ENCODE measurements around the gene TMEM38A. TPM values are rescaled to one million over a fixed set of nuclear protein-coding genes. Genes with fewer than 3 reads are reported as not detected.

Gene TMEM38A
- total RNA-seq, 1 donor from 2014 or later = 3.7 TPM

DNA sequence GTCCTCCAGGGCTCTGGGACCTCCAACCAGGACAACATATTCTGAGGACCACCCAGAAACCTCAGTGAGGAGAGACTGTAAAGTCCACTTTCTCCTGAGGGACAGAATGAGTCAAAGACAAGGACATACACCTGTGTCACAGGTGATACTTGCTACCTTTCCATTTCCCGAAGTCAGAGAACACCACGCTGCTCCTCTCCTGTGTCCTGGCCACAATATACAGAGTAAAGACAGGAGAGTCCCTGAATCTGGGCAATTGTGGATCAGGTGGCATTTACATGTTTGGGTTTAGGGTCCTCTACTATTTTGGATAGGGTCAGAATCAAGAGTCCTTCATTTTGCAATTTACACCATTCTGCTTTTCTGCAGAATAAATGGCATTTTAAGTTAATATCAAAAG is 37.9 kb upstream of the TMEM38A start:
- Mint-ChIP-seq H3K27me3 (ENCODE audit: low read depth) (no peaks in the 10 kb centered on the region), H3K4me3 (ENCODE audit: unreplicated experiment) (no peak overlapping the region), H3K36me3 (ENCODE audit: low read depth) (no peaks in the 10 kb centered on the region), H3K27ac (ENCODE audit: unreplicated experiment) (no peak overlapping the region), H3K4me1 (ENCODE audit: low read depth) (peaks cover 40% of the 10 kb centered on the region), H3K9me3 (ENCODE audit: low read depth) (no peaks in the 10 kb centered on the region)
- TF ChIP-seq, protein P1, sequence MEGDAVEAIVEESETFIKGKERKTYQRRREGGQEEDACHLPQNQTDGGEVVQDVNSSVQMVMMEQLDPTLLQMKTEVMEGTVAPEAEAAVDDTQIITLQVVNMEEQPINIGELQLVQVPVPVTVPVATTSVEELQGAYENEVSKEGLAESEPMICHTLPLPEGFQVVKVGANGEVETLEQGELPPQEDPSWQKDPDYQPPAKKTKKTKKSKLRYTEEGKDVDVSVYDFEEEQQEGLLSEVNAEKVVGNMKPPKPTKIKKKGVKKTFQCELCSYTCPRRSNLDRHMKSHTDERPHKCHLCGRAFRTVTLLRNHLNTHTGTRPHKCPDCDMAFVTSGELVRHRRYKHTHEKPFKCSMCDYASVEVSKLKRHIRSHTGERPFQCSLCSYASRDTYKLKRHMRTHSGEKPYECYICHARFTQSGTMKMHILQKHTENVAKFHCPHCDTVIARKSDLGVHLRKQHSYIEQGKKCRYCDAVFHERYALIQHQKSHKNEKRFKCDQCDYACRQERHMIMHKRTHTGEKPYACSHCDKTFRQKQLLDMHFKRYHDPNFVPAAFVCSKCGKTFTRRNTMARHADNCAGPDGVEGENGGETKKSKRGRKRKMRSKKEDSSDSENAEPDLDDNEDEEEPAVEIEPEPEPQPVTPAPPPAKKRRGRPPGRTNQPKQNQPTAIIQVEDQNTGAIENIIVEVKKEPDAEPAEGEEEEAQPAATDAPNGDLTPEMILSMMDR (IDR thresholded peaks at IDR 0.05) = no peak
- no peak for DNase-seq (ENCODE audit: low spot score)

DNA sequence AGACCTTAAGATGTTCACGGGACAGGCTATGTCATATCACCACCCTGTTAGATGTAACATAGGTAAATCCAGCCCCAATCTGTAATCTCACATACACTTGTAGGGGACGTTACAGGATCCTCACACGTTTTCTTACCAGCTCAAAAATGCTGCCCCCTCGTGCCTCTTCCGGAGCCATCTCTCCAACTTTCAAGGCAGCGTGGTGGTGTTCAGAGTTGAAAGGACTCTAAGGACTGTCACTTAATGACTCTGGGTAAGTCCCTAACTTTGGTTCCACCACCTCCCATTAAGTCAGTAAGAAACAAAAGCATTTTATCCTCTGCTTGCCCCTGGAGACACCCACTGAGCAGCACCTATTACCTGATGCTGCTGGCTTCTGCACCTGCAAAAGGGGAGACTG is 37.4 kb upstream of the TMEM38A start:
- Mint-ChIP-seq H3K9me3 (ENCODE audit: low read depth) (no peaks in the 10 kb centered on the region), H3K27ac (ENCODE audit: unreplicated experiment) (no peak overlapping the region), H3K27me3 (ENCODE audit: low read depth) (no peaks in the 10 kb centered on the region), H3K4me3 (ENCODE audit: unreplicated experiment) (no peak overlapping the region), H3K4me1 (ENCODE audit: low read depth) (peaks cover 38% of the 10 kb centered on the region), H3K36me3 (ENCODE audit: low read depth) (no peaks in the 10 kb centered on the region)
- DNase-seq (ENCODE audit: low spot score) = no peak
- TF ChIP-seq, protein P1 (IDR thresholded peaks at IDR 0.05) = no peak

DNA sequence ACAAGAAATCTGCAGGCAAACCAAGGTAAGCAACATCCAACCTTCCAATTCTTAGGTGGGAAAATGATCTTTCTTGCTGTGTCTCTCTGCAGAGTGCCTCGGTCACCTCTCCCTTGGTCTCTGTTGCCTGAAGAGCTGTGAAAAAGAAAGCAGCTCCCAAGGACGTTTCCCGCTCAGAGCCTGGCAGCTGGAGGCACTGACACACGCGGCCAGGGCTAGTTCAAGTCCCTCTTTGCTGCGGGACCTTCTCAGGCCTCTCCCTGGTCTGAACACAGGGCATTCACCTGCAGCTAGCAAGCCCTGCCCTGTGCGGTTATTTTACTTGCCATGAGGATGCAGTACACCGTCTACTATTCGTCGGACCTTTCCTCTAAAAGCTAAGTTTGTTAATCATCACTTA is 36.7 kb upstream of the TMEM38A start:
- Mint-ChIP-seq H3K27me3 (ENCODE audit: low read depth) (no peaks in the 10 kb centered on the region), H3K27ac (ENCODE audit: unreplicated experiment) (no peak overlapping the region), H3K9me3 (ENCODE audit: low read depth) (no peaks in the 10 kb centered on the region), H3K4me3 (ENCODE audit: unreplicated experiment) (no peak overlapping the region), H3K36me3 (ENCODE audit: low read depth) (no peaks in the 10 kb centered on the region), H3K4me1 (ENCODE audit: low read depth) (peaks cover 37% of the 10 kb centered on the region)
- no peak for DNase-seq (ENCODE audit: low spot score)
- TF ChIP-seq, protein P1 (IDR thresholded peaks at IDR 0.05) = no peak

DNA sequence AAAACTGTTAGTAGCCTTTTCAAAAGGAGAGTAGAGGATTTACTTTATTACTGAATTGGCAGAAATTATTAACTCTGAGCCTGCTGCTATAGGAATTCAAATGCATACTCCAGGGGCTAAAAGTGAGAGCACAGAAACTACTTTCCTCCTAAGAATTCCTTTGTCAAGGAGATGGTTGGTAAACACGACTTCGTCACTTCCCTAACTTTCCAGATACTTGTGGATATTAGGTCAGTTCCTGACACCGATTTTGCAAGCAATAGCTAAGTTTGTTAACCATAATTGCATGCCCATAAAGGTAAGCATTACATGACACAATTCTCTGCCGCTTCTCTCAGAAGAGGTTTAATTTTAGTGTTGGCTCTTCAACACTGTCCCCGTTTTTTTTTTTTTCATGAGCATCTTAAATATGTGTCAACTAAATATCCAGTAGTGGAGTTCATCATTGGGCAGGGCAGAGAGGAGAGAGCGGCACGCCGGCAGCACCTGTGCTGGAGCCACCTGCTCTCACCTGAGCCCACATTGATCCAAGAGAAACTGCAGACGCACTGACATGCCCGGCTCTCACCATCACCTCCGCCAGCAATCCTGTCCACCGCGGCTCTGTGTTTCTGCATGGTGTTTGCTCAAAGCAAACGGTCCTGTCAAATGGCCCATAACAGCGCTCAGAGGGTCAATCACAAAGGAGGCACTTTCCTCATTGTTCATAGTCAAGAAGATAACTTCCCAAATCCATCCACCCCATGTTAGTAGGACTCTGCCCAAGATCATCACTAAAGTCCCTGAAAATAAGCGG is 35.6 kb upstream of the TMEM38A start:
- TF ChIP-seq, protein P1 (IDR thresholded peaks at IDR 0.05) = no peak

DNA sequence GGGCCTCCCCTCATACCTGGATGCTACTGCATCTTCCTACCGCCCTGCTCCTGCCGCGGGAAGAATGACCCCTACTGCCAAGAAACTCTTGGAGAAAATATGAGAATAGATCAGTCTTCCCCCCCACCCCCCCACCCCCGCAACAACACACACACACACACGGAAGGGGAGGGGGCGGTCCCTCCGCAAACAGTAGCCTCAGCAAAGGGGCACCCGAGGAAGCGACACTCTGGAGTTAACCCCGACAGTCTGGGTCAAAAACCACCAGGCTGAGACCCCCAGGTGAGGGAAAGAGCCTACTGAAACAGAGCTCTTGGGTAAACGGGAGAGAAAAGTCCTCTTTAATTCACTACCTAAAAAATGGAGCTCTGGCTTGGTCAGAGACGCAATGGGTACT is 34.1 kb upstream of the TMEM38A start:
- H3K4me3 Mint-ChIP-seq (ENCODE audit: unreplicated experiment) = peak overlapping the region; percentile 89
- no peaks in the 10 kb centered on the region for H3K27me3 Mint-ChIP-seq (ENCODE audit: low read depth)
- H3K4me1 Mint-ChIP-seq (ENCODE audit: low read depth) = peaks cover 32% of the 10 kb centered on the region
- peak overlapping the region; percentile 95 for H3K27ac Mint-ChIP-seq (ENCODE audit: unreplicated experiment)
- no peaks in the 10 kb centered on the region for H3K9me3 Mint-ChIP-seq (ENCODE audit: low read depth)
- TF ChIP-seq, protein P1 (IDR thresholded peaks at IDR 0.05) = no peak
- DNase-seq (ENCODE audit: low spot score) = no peak
- H3K36me3 Mint-ChIP-seq (ENCODE audit: low read depth) = peaks cover 2% of the 10 kb centered on the region

More for the DNA sequence above, 35.6 kb upstream of the TMEM38A start:
- no peaks in the 10 kb centered on the region for H3K9me3 Mint-ChIP-seq (ENCODE audit: low read depth)
- H3K36me3 Mint-ChIP-seq (ENCODE audit: low read depth) = no peaks in the 10 kb centered on the region
- no peak for DNase-seq (ENCODE audit: low spot score)
- H3K4me3 Mint-ChIP-seq (ENCODE audit: unreplicated experiment) = no peak overlapping the region
- peaks cover 34% of the 10 kb centered on the region for H3K4me1 Mint-ChIP-seq (ENCODE audit: low read depth)
- no peaks in the 10 kb centered on the region for H3K27me3 Mint-ChIP-seq (ENCODE audit: low read depth)
- peak overlapping the region; percentile 20 for H3K27ac Mint-ChIP-seq (ENCODE audit: unreplicated experiment)
